PFSK-1 (cell line): ENCODE results near the gene CARTPT.

Experiments
- FOXP2 ChIP-seq: optimal IDR thresholded peaks from 2 replicates; pipeline ENCODE3; 2011; ENCODE audit warnings: borderline replicate concordance, control low read depth, inconsistent platforms; ENCODE audit not compliant: insufficient read depth; ENCODE audit errors: extremely low read length, extremely low read depth
- POLR2AphosphoS5 ChIP-seq: IDR thresholded peaks from 2 replicates; pipeline ENCODE4 v1.6.1; 2012; ENCODE audit warnings: low read depth, mild to moderate bottlenecking, control low read depth, low read length, moderate library complexity
- REST ChIP-seq, 2 experiments: IDR thresholded peaks; 2 replicates each; pipeline versions ENCODE4 v1.6.1 to v1.8.0; 2011 to 2012; ENCODE audit warnings: low read depth in 2 of 2, low read length in 2 of 2, control low read depth in 1 of 2, inconsistent platforms in 1 of 2, mild to moderate bottlenecking in 1 of 2, moderate library complexity in 1 of 2; ENCODE audit not compliant: insufficient read depth in 1 of 2
- SIN3A ChIP-seq: IDR thresholded peaks from 2 replicates; pipeline ENCODE4 v1.6.1; 2012; ENCODE audit warnings: mild to moderate bottlenecking, low read length, moderate library complexity, borderline replicate concordance; ENCODE audit not compliant: insufficient read depth
- TAF1 ChIP-seq: IDR thresholded peaks from 2 replicates; pipeline ENCODE4 v1.6.1; 2012; ENCODE audit warnings: low read length, control low read depth, borderline replicate concordance; ENCODE audit not compliant: insufficient read depth

GRCh38 chr5:71747182-71747581, 28.1 kb downstream of the CARTPT start:
- TF ChIP-seq REST (IDR thresholded peaks at IDR 0.05; ENCODE audit: insufficient read depth in 1 of 2, low read depth in 2 of 2, low read length in 2 of 2) = no peak
- TF ChIP-seq POLR2AphosphoS5 = no peak
- TF ChIP-seq TAF1 = no peak
- no peak for TF ChIP-seq FOXP2
- no peak for TF ChIP-seq SIN3A
